Prostate gland (tissue), 2 donors: ENCODE data around the gene RPL19. TPM values are rescaled to one million over a fixed set of nuclear protein-coding genes. Genes with fewer than 3 reads are reported as not detected.

Experiments used
- DNase-seq: peaks from one replicate; pipeline ENCODE4 v3.0.0-alpha.2; 2019; ENCODE audit warnings: low spot score
- H3K27ac ChIP-seq, 2 donors: fragments of 200-600 bp; sonication (generic); 2 replicates each; pipeline ENCODE4 v1.5.1; 2017 to 2019
- H3K27me3 ChIP-seq: fragments of 200-600 bp; sonication (generic); replicated peaks from 2 replicates; pipeline ENCODE4 v1.5.1; 2019; ENCODE audit not compliant: insufficient read depth
- H3K36me3 ChIP-seq, 2 donors: fragments of 200-600 bp; sonication (generic); 1 replicate in 1 of 2; 2 replicates in 1 of 2; pipeline versions ENCODE4 v1.5.1 to v1.8.1; 2017 to 2019
- H3K4me1 ChIP-seq: fragments of 200-600 bp; sonication (generic); replicated peaks from 2 replicates; pipeline ENCODE4 v1.5.1; 2019
- H3K4me3 ChIP-seq, 2 donors: fragments of 200-600 bp; sonication (generic); 2 replicates each; pipeline ENCODE4 v1.5.1; 2017 to 2019
- H3K9me3 ChIP-seq: fragments of 200-600 bp; sonication (generic); 2 replicates; pipeline ENCODE4 v1.5.1; 2017
- CTCF ChIP-seq, 4 experiments: fragments of 200-600 bp in 2 of 4; fragments of 450-650 bp in 2 of 4; sonication (generic) in 2 of 4; IDR thresholded peaks; 1 replicate in 3 of 4; 2 replicates in 1 of 4; pipeline ENCODE4 v1.5.1; 2016 to 2019; ENCODE audit warnings: antibody characterized with exemption in 4 of 4, mild to moderate bottlenecking in 2 of 4, moderate library complexity in 2 of 4
- POLR2A ChIP-seq: fragments of 450-650 bp; IDR thresholded peaks from one replicate; pipeline ENCODE4 v1.6.1; 2016; ENCODE audit warnings: antibody characterized with exemption, mild to moderate bottlenecking
- POLR2AphosphoS5 ChIP-seq: sonication (generic); formaldehyde crosslinking; IDR thresholded peaks from one replicate; pipeline ENCODE4 v1.6.1; 2017; ENCODE audit warnings: antibody characterized with exemption
- WGBS: methylation state at CpG from one replicate; pipeline ENCODE4 v1.1.5; 2018; 5-methylcytosine and 5-hydroxymethylcytosine counted together
- intact Hi-C: fragments of 100-400 bp; cut with DNase I; formaldehyde crosslinking; loops from one replicate; pipeline ENCODE4 v1.14.2; 2022
- total RNA-seq, 2 donors: library from RNA; depleted of rRNA; stranded (reverse); fragments of >200 nt; gene quantifications; one replicate each; pipeline ENCODE4 v1.1.0, GENCODE V29; 2016

The RPL19 gene
- total RNA-seq, 2 donors from 2014 or later, result 2,194 to 3,634 TPM

GRCh38 chr17:39213852-39214251 is 13.8 kb downstream of the RPL19 start:
- Histone ChIP-seq H3K4me1 (peaks cover 14% of the 10 kb centered on the region), H3K9me3 (no peaks in the 10 kb centered on the region), H3K4me3 (no peak overlapping the region), H3K36me3 (no peaks in the 10 kb centered on the region), H3K27me3 (no peaks in the 10 kb centered on the region), H3K27ac (no peak overlapping the region)
- no peak for DNase-seq
- WGBS, result 87% methylated on average over 9 of the region's 9 CpGs
- no peak for TF ChIP-seq POLR2AphosphoS5
- TF ChIP-seq POLR2A, result no peak
- no peak for TF ChIP-seq CTCF (IDR thresholded peaks at IDR 0.05)
- intact Hi-C loops, result no loop called here

GRCh38 chr17:39217734-39218369 is 17.8 kb downstream of the RPL19 start:
- no peak for DNase-seq
- WGBS, result 34% methylated on average over 24 of the region's 24 CpGs
- H3K9me3 ChIP-seq, result no peaks in the 10 kb centered on the region
- intact Hi-C loops, result no loop called here
- no peaks in the 10 kb centered on the region for H3K36me3 ChIP-seq
- no peak overlapping the region for H3K27ac ChIP-seq
- no peak overlapping the region for H3K4me3 ChIP-seq
- H3K4me1 ChIP-seq, result no peaks in the 10 kb centered on the region
- no peaks in the 10 kb centered on the region for H3K27me3 ChIP-seq
- no peak for TF ChIP-seq POLR2A
- TF ChIP-seq CTCF (IDR thresholded peaks at IDR 0.05), result no peak
- no peak for TF ChIP-seq POLR2AphosphoS5

- intact Hi-C loops, result no loop called here
- no peaks in the 10 kb centered on the region for H3K9me3 ChIP-seq
- WGBS, result 55% methylated on average over 8 of the region's 8 CpGs
- DNase-seq, result no peak
- TF ChIP-seq POLR2AphosphoS5 (no peak), CTCF (IDR thresholded peaks at IDR 0.05) (no peak), POLR2A (no peak)
- H3K27me3 ChIP-seq, result no peaks in the 10 kb centered on the region
- H3K36me3 ChIP-seq, result no peaks in the 10 kb centered on the region
- no peaks in the 10 kb centered on the region for H3K4me1 ChIP-seq
- H3K4me3 ChIP-seq, result no peak overlapping the region
- H3K27ac ChIP-seq, result no peak overlapping the region
These were observed 18.8 kb downstream of the RPL19 start for GRCh38 chr17:39218906-39219305.

GRCh38 chr17:39219647-39220154 is 19.6 kb downstream of the RPL19 start:
- peak overlapping the region in 1 of 2 donors; percentile 22 for H3K27ac ChIP-seq
- no peaks in the 10 kb centered on the region for H3K27me3 ChIP-seq
- H3K36me3 ChIP-seq, result no peaks in the 10 kb centered on the region
- intact Hi-C loops, result no loop called here
- TF ChIP-seq POLR2AphosphoS5 (peak; percentile 65), CTCF (IDR thresholded peaks at IDR 0.05) (no peak)
- H3K4me3 ChIP-seq, result no peak overlapping the region
- 42% methylated on average over 8 of the region's 8 CpGs for WGBS
- no peaks in the 10 kb centered on the region for H3K9me3 ChIP-seq
- peak; percentile 60 for DNase-seq
- no peaks in the 10 kb centered on the region for H3K4me1 ChIP-seq

GRCh38 chr17:39221572-39221971 is 21.5 kb downstream of the RPL19 start:
- TF ChIP-seq CTCF (IDR thresholded peaks at IDR 0.05) (no peak), POLR2A (no peak), POLR2AphosphoS5 (no peak)
- H3K9me3 ChIP-seq, result no peaks in the 10 kb centered on the region
- WGBS, result 92% methylated on average over 6 of the region's 6 CpGs
- no peak overlapping the region for H3K4me3 ChIP-seq
- H3K27me3 ChIP-seq, result peaks cover 8% of the 10 kb centered on the region
- DNase-seq, result no peak
- H3K4me1 ChIP-seq, result no peaks in the 10 kb centered on the region
- H3K27ac ChIP-seq, result no peak overlapping the region
- intact Hi-C loops, result no loop called here
- H3K36me3 ChIP-seq, result no peaks in the 10 kb centered on the region
